ENCODE data around the gene DERA. TPM values are rescaled to one million over a fixed set of nuclear protein-coding genes. Genes with fewer than 3 reads are reported as not detected.

The DERA gene
- 10 to 100 TPM; 30.2 to 43.4 (median 36.7) TPM for total RNA-seq

DNA sequence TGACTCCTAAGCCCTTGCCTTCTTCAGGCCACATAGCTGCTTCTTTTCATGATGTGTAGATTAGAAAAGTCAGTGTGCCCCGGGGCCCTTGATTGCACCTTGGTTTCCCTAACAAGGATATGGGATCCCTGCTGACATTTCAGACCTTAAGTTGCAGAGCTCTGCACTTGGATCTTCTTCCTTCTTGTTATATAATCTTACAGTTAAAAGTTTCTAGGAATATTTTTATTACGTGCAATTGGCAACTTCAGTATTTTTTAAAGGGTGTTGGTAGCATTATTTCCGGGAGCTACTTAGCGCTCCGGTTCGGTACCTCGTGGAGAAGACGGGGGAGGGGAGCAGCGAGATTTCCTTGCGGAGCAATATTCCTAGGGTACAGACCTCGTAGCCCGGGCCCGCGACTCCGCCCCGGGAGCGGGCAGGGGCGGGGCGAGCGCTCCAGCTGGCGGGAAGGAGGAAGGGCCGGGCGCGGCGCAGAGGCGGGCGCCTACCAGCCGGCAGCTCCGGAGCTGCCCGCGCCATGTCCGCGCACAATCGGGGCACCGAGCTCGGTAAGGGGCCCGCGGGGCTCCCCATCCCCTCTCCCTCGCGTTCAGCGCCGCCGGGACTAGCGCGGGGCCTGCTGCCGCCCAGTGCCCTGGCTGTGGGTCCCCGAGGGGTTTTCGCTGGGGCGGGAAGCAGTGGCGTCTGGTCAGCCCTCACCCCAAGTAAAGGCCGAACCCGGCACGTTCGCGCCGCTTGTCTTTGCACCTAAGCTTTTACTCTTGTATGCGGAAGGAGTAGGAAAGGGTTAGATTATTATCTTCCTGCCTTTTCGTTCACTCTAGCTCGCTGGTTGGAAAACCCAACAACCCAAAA lies at the start of gene DERA:
DERA (plus strand) TSS at position 469 of the 858 bp plus-strand sequence; CDS start at position 521, 52 bp downstream.
- H3K4me3 ChIP-seq (ENCODE audit: low read depth, poor library complexity, severe bottlenecking), result peak within 1 kb of the TSS; percentile 56
- DNase-seq (ENCODE audit: low spot score in 2 of 2), result peak; percentile 69 to 96
- intact Hi-C loops (cut with DNase I; ENCODE audit: low total_unique reads), result no loop called here
- WGBS, 2 donors, result 0 to 1% methylated on average over 47 to 56 of the region's 59 CpGs
- TF ChIP-seq, protein P1, sequence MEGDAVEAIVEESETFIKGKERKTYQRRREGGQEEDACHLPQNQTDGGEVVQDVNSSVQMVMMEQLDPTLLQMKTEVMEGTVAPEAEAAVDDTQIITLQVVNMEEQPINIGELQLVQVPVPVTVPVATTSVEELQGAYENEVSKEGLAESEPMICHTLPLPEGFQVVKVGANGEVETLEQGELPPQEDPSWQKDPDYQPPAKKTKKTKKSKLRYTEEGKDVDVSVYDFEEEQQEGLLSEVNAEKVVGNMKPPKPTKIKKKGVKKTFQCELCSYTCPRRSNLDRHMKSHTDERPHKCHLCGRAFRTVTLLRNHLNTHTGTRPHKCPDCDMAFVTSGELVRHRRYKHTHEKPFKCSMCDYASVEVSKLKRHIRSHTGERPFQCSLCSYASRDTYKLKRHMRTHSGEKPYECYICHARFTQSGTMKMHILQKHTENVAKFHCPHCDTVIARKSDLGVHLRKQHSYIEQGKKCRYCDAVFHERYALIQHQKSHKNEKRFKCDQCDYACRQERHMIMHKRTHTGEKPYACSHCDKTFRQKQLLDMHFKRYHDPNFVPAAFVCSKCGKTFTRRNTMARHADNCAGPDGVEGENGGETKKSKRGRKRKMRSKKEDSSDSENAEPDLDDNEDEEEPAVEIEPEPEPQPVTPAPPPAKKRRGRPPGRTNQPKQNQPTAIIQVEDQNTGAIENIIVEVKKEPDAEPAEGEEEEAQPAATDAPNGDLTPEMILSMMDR (IDR thresholded peaks at IDR 0.05), result no peak
- no peak for TF ChIP-seq POLR2A (IDR thresholded peaks at IDR 0.05)

DNA sequence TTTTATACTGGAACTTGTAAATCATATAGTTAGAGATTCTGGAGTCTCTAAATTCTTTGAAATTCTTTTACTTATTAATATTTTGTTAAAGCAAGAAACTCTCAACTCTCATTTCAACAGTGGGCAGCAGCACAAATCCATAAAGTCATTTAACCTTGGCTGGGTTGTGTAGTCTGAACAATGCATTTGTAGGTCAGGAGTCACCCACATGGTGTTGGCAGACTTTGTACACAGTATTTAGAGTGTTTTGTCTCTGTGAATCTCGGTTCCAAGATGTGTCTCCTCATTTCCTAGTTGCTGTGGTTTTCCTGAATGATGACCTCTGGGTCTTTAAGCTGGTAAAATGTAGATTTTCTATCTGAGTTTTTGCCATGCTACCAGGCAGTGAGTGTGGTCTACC lies 49.7 kb upstream of the DERA start:
- no peak for TF ChIP-seq POLR2A (IDR thresholded peaks at IDR 0.05)
- TF ChIP-seq, protein P1 (IDR thresholded peaks at IDR 0.05), result no peak
- intact Hi-C loops (cut with DNase I; ENCODE audit: low total_unique reads), result no loop called here
- WGBS, 2 donors, result 27 to 33% methylated on average over 1 of the region's 1 CpG
- no peak overlapping the region for H3K4me3 ChIP-seq (ENCODE audit: low read depth, poor library complexity, severe bottlenecking)
- no peak for DNase-seq (ENCODE audit: low spot score in 2 of 2)

DNA sequence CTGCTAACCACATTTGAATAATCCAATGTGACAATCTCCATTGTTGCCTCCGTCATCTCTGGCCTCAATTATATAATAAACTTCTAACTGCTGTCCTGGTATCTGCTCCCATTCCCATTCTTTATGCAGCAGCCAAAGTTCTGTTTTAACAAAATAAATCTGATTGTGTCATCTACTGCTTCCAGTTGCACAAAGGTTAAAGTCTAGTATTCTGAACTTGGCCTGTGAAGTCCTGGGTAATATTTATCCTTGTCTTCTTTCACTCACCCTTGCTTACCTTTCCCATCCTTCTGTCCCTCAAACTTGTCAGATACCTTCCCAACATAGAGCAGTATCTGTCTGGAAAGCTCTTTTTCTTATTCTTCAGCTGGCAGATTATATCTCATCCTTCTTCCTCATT lies 48.3 kb upstream of the DERA start:
- H3K4me3 ChIP-seq (ENCODE audit: low read depth, poor library complexity, severe bottlenecking), result no peak overlapping the region
- intact Hi-C loops (cut with DNase I; ENCODE audit: low total_unique reads), result no loop called here
- WGBS, 2 donors, result 73 to 88% methylated on average over 1 of the region's 1 CpG
- no peak for DNase-seq (ENCODE audit: low spot score in 2 of 2)
- TF ChIP-seq POLR2A (IDR thresholded peaks at IDR 0.05), result no peak
- TF ChIP-seq, protein P1 (IDR thresholded peaks at IDR 0.05), result no peak

DNA sequence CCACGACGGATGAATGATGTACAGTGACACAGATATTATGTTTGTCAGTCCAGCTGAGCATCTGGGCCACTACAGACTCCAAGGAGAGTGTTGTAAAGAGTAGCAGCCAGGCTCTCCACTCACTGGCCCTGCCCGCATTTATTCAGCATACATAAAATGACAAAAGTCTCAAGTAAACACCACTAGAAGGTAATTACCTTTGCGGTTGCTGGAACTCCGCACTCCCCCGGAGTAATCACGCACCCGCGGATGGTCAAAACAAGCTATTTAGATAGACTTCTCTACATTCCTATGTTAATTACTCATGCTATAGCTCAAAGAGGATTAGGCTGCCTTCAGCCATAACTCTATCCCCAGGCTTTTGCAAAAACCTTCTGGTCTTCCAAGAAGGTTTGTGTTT lies 47.8 kb upstream of the DERA start:
- 57% methylated on average over 9 of the region's 9 CpGs for WGBS, 2 donors
- TF ChIP-seq POLR2A (IDR thresholded peaks at IDR 0.05), result no peak
- TF ChIP-seq, protein P1 (IDR thresholded peaks at IDR 0.05), result no peak
- intact Hi-C loops (cut with DNase I; ENCODE audit: low total_unique reads), result no loop called here
- no peak overlapping the region for H3K4me3 ChIP-seq (ENCODE audit: low read depth, poor library complexity, severe bottlenecking)
- DNase-seq (ENCODE audit: low spot score in 2 of 2), result no peak

DNA sequence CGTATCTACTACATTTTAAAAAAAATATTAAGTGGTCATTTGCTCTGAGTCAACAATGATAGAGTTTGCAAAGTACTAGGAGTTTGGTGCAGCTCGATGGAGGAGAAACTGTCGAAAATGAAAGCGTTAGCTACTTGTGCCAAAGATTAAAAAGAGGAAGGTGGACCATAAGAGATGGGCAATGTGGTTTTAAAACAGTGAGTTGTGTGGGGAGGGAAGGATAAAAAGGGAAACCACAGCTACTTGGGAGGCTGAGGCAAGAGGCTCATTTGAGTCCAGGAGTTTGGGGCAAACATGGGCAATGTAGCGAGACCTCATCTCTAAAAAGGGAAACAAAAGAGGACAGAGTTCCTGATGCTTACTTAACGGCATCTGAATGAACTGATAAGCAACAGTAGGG lies 47.1 kb upstream of the DERA start:
- intact Hi-C loops (cut with DNase I; ENCODE audit: low total_unique reads), result no loop called here
- no peak for DNase-seq (ENCODE audit: low spot score in 2 of 2)
- WGBS, 2 donors, result 75 to 83% methylated on average over 6 of the region's 6 CpGs
- H3K4me3 ChIP-seq (ENCODE audit: low read depth, poor library complexity, severe bottlenecking), result no peak overlapping the region
- TF ChIP-seq, protein P1 (IDR thresholded peaks at IDR 0.05), result no peak
- TF ChIP-seq POLR2A (IDR thresholded peaks at IDR 0.05), result no peak
